ENCODE measurements around the gene C1QTNF12.

C1QTNF12 gene

GRCh38 chr1:1281533-1282321, 35.2 kb upstream of the C1QTNF12 start:
- peak; percentile 8 for DNase-seq

GRCh38 chr1:1280782-1281481, 34.4 kb upstream of the C1QTNF12 start:
- DNase-seq: no peak

GRCh38 chr1:1279028-1279427, 32.5 kb upstream of the C1QTNF12 start:
- no peak for DNase-seq

GRCh38 chr1:1278620-1279019, 32.1 kb upstream of the C1QTNF12 start:
- DNase-seq: no peak

GRCh38 chr1:1275836-1276235, 29.3 kb upstream of the C1QTNF12 start:
- DNase-seq: no peak

- no peak for DNase-seq
These were observed 28.5 kb upstream of the C1QTNF12 start for GRCh38 chr1:1274931-1275431.

- no peak for DNase-seq
These were observed 27.9 kb upstream of the C1QTNF12 start for GRCh38 chr1:1274299-1274930.

GRCh38 chr1:1273512-1274298, 27.2 kb upstream of the C1QTNF12 start, which contains the start of gene UBE2J2:
TSS of gene UBE2J2 (minus strand) at chr1:1273854. CDS start at chr1:1267992, 5,862 bp downstream.
- peak; percentile 9 for DNase-seq

- DNase-seq: no peak
These were observed 26.6 kb upstream of the C1QTNF12 start for GRCh38 chr1:1273209-1273511.

GRCh38 chr1:1272341-1273208, 26.1 kb upstream of the C1QTNF12 start:
- peak; percentile 32 for DNase-seq

- DNase-seq: no peak
These were observed 24.3 kb upstream of the C1QTNF12 start for GRCh38 chr1:1270813-1271212.

GRCh38 chr1:1268284-1268682, 21.8 kb upstream of the C1QTNF12 start:
- no peak for DNase-seq

GRCh38 chr1:1267488-1268283, 21.2 kb upstream of the C1QTNF12 start:
- DNase-seq: no peak

GRCh38 chr1:1264868-1265272, 18.3 kb upstream of the C1QTNF12 start:
- DNase-seq: no peak

- DNase-seq: no peak
These were observed 17.5 kb upstream of the C1QTNF12 start for GRCh38 chr1:1264026-1264425.

- DNase-seq: no peak
These were observed 16.2 kb upstream of the C1QTNF12 start for GRCh38 chr1:1262758-1263157.

- no peak for DNase-seq
These were observed 15.5 kb upstream of the C1QTNF12 start for GRCh38 chr1:1262071-1262470.

- no peak for DNase-seq
These were observed 14.5 kb upstream of the C1QTNF12 start for GRCh38 chr1:1260843-1261560.

- peak; percentile 74 for DNase-seq
These were observed 13.6 kb upstream of the C1QTNF12 start for GRCh38 chr1:1259951-1260600.

GRCh38 chr1:1259540-1259939, 13.0 kb upstream of the C1QTNF12 start:
- no peak for DNase-seq

Data from NCI-H2029 treated with DMSO at 0.1 percent for 48 hours (cell line).